GM19468 (cell line): ENCODE data around the gene MICALL2.

Experiments
- ATAC-seq: cut with Tn5 transposase; IDR thresholded peaks from one replicate; pipeline ENCODE4 v1.9.1; 2021; ENCODE audit warnings: mild to moderate bottlenecking, moderate library complexity, moderate number of reproducible peaks; ENCODE audit not compliant: unreplicated experiment; ENCODE audit errors: extremely low read depth

Gene MICALL2

GRCh38 chr7:1437155-1437880 lies 22.0 kb downstream of the MICALL2 start:
- no peak for ATAC-seq

- ATAC-seq, result no peak
These were observed 22.7 kb downstream of the MICALL2 start for GRCh38 chr7:1436608-1437007.

GRCh38 chr7:1434891-1435670 lies 24.2 kb downstream of the MICALL2 start:
- ATAC-seq, result no peak

GRCh38 chr7:1434165-1434718 lies 25.0 kb downstream of the MICALL2 start:
- ATAC-seq, result no peak

GRCh38 chr7:1433128-1433920 lies 25.9 kb downstream of the MICALL2 start:
- no peak for ATAC-seq

- ATAC-seq, result no peak
These were observed 26.7 kb downstream of the MICALL2 start for GRCh38 chr7:1432411-1433082.

- ATAC-seq, result no peak
These were observed 27.5 kb downstream of the MICALL2 start for GRCh38 chr7:1431634-1432380.

GRCh38 chr7:1431226-1431625 lies 28.0 kb downstream of the MICALL2 start:
- no peak for ATAC-seq

GRCh38 chr7:1430056-1430845 lies 29.0 kb downstream of the MICALL2 start:
- ATAC-seq, result no peak

- no peak for ATAC-seq
These were observed 30.2 kb downstream of the MICALL2 start for GRCh38 chr7:1428941-1429501.

GRCh38 chr7:1427064-1427657 lies 32.1 kb downstream of the MICALL2 start:
- no peak for ATAC-seq

GRCh38 chr7:1426474-1426873 lies 32.8 kb downstream of the MICALL2 start:
- ATAC-seq, result no peak

- ATAC-seq, result no peak
These were observed 33.8 kb downstream of the MICALL2 start for GRCh38 chr7:1425292-1426136.

- no peak for ATAC-seq
These were observed 35.2 kb downstream of the MICALL2 start for GRCh38 chr7:1424041-1424440.

- no peak for ATAC-seq
These were observed 35.9 kb downstream of the MICALL2 start for GRCh38 chr7:1423264-1423811.

- ATAC-seq, result no peak
These were observed 36.6 kb downstream of the MICALL2 start for GRCh38 chr7:1422512-1423263.
